Esophagus muscularis mucosa (tissue), 4 donors: ENCODE measurements around the gene UBXN6. TPM values are rescaled to one million over a fixed set of nuclear protein-coding genes. Genes with fewer than 3 reads are reported as not detected.

ENCODE experiments used
- DNase-seq: peaks from one replicate; pipeline ENCODE4 v3.0.0-alpha.2; 2017; ENCODE audit errors: extremely low spot score
- H3K27ac ChIP-seq, 4 donors: fragments of 200-600 bp; sonication (generic); replicated peaks in 1 of 4; 1 replicate in 3 of 4; 2 replicates in 1 of 4; pipeline ENCODE4 v1.5.1; 2016 to 2019; ENCODE audit warnings: mild to moderate bottlenecking in 1 of 4
- H3K27me3 ChIP-seq, 4 donors: fragments of 200-600 bp; sonication (generic); one replicate each; pipeline versions ENCODE4 v1.5.1 to v1.6.0; 2016 to 2019
- H3K36me3 ChIP-seq, 4 donors: fragments of 200-600 bp; sonication (generic); one replicate each; pipeline ENCODE4 v1.5.1; 2016 to 2019
- H3K4me1 ChIP-seq, 4 donors: fragments of 200-600 bp; sonication (generic); one replicate each; pipeline ENCODE4 v1.5.1; 2016 to 2019
- H3K4me3 ChIP-seq, 4 donors: fragments of 200-600 bp; sonication (generic); 1 replicate in 2 of 4; 2 replicates in 2 of 4; pipeline ENCODE4 v1.5.1; 2016 to 2019; ENCODE audit warnings: mild to moderate bottlenecking in 4 of 4, moderate library complexity in 1 of 4
- H3K9me3 ChIP-seq, 4 donors: fragments of 200-600 bp; sonication (generic); 1 replicate in 3 of 4; 2 replicates in 1 of 4; pipeline ENCODE4 v1.5.1; 2016 to 2019
- CTCF ChIP-seq, 3 experiments: fragments of 200-600 bp in 2 of 3; fragments of 450-650 bp in 1 of 3; sonication (generic) in 2 of 3; IDR thresholded peaks; one replicate each; pipeline ENCODE4 v1.5.1; 2017 to 2019; ENCODE audit warnings: antibody characterized with exemption in 3 of 3, mild to moderate bottlenecking in 2 of 3, moderate library complexity in 1 of 3
- EP300 ChIP-seq: sonication (generic); formaldehyde crosslinking; IDR thresholded peaks from one replicate; pipeline ENCODE4 v1.6.1; 2017; ENCODE audit warnings: antibody characterized with exemption
- POLR2A ChIP-seq: fragments of 450-650 bp; IDR thresholded peaks from one replicate; pipeline ENCODE4 v1.6.1; 2017; ENCODE audit warnings: antibody characterized with exemption, moderate library complexity, mild to moderate bottlenecking, low read depth
- POLR2AphosphoS5 ChIP-seq, 2 donors: sonication (generic); formaldehyde crosslinking; IDR thresholded peaks; one replicate each; pipeline ENCODE4 v1.6.1; 2017; ENCODE audit warnings: antibody characterized with exemption in 2 of 2
- WGBS: methylation state at CpG from one replicate; pipeline ENCODE4 v1.1.5; 2018; 5-methylcytosine and 5-hydroxymethylcytosine counted together
- intact Hi-C: fragments of 100-400 bp; cut with DNase I; formaldehyde crosslinking; loops from one replicate; pipeline ENCODE4 v1.15.1; 2023
- total RNA-seq, 4 donors: library from RNA; depleted of rRNA; stranded (reverse); fragments of >200 nt; gene quantifications; one replicate each; pipeline versions ENCODE4 v1.1.0 to v1.2.1, GENCODE V29; 2016

The UBXN6 gene
- total RNA-seq, 4 donors from 2014 or later: 65.2 to 190 (median 98.8) TPM

DNA sequence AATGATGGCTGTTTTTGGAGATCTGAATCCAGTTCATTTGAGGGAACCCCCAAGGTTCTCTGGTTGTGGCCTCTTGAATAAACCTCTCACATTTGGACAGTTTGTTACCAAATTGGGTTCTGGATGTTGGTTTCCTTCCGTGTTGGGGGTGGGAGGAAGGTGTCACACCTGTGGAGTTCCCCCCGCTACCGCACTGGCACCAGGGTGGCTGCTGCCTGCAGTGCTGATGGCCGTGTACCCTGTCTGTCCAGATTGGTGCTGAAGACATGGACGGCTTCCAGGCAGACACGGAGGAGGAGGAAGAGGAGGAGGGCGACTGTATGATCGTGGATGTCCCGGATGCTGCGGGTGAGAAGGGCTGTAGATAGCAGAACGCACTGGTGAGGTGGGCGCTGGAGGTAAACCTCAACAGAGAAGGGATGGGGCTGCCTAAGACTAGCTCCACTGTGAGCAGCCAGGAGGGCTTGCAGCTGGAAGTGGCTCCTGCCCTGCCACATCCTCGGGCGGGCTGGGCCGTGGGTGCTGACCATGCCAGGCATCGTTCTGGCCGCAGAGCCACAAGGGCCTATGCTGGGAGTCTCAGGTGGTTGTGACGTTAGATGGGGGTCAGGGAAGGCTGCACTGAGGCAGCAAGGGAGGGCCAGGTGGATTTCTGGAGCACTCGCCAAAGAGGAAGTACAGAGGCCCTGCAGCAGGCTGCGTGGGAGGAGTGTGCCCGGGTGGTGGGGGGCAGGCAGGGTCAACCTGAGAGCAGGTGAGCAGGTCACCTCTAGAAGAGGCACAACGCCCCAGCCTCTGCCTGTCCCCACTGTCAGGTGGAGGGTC lies 15.4 kb downstream of the UBXN6 start:
- no peak for TF ChIP-seq EP300
- no peak for TF ChIP-seq POLR2A
- no peak for TF ChIP-seq CTCF (IDR thresholded peaks at IDR 0.05)
- TF ChIP-seq POLR2AphosphoS5 (IDR thresholded peaks at IDR 0.05): no peak
- 80% methylated on average over 22 of the region's 22 CpGs for WGBS
- H3K27ac ChIP-seq: no peak overlapping the region
- H3K9me3 ChIP-seq: no peaks in the 10 kb centered on the region
- no peak overlapping the region for H3K4me3 ChIP-seq
- H3K4me1 ChIP-seq: no peaks in the 10 kb centered on the region
- intact Hi-C loops: no loop called here
- no peaks in the 10 kb centered on the region for H3K27me3 ChIP-seq
- peaks cover 23 to 40% (median 34%) of the 10 kb centered on the region in 4 donors for H3K36me3 ChIP-seq
- DNase-seq: no peak

DNA sequence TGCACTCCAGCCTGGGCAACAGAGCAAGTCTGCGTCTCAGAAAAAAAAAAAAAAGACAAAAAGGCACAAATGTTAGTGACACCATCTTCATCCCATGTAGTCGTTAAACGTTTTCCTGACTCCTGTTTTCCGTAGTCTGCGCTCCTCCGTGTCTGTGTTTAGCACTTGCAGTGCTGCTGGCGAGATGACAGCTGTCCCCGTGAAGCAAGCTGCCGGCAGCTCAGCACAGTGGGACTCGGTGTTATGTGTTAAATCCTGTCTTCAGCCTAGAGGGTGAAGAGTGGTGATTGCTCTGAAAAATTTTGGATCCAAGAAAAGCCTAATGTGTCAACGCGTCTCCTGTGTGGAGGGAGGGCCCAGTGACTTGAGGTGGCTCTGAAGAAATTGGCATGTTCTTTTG lies 18.4 kb downstream of the UBXN6 start:
- no peak for TF ChIP-seq CTCF (IDR thresholded peaks at IDR 0.05)
- TF ChIP-seq POLR2A: no peak
- TF ChIP-seq POLR2AphosphoS5 (IDR thresholded peaks at IDR 0.05): no peak
- no peak for TF ChIP-seq EP300
- intact Hi-C loops: no loop called here
- no peak overlapping the region for H3K27ac ChIP-seq
- H3K4me3 ChIP-seq: no peak overlapping the region
- no peak for DNase-seq
- H3K9me3 ChIP-seq: no peaks in the 10 kb centered on the region
- peaks cover 2 to 23% (median 11%) of the 10 kb centered on the region in 4 donors for H3K36me3 ChIP-seq
- H3K4me1 ChIP-seq: no peaks in the 10 kb centered on the region
- no peaks in the 10 kb centered on the region for H3K27me3 ChIP-seq
- WGBS: 90% methylated on average over 12 of the region's 12 CpGs

DNA sequence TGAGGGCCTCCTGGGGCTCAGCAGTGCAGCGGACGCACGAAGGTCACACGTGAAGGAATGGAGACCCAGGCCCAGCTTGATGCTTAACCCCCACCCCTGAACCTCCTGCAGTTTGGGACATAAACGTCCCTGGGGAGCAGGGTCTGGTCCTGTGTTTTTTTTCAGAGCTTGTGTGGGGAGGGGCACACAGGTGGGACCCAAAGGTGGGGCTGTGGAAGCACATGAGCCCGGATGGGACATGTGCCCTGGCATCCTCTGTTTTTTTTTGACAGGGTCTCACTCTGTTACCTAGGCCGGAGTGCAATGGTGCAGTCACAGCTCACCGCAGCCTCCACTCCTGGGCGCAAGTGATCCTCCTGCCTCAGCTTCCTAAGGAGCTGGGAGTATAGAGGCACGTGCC lies 20.5 kb downstream of the UBXN6 start:
- H3K27ac ChIP-seq: no peak overlapping the region
- H3K4me1 ChIP-seq: no peaks in the 10 kb centered on the region
- DNase-seq: no peak
- intact Hi-C loops: no loop called here
- no peaks in the 10 kb centered on the region for H3K9me3 ChIP-seq
- no peak for TF ChIP-seq POLR2A
- no peak for TF ChIP-seq POLR2AphosphoS5 (IDR thresholded peaks at IDR 0.05)
- no peak for TF ChIP-seq CTCF (IDR thresholded peaks at IDR 0.05)
- TF ChIP-seq EP300: no peak
- H3K27me3 ChIP-seq: no peaks in the 10 kb centered on the region
- 91% methylated on average over 6 of the region's 10 CpGs for WGBS
- H3K36me3 ChIP-seq: peaks cover 9 to 39% (median 26%) of the 10 kb centered on the region in 4 donors
- H3K4me3 ChIP-seq: no peak overlapping the region

DNA sequence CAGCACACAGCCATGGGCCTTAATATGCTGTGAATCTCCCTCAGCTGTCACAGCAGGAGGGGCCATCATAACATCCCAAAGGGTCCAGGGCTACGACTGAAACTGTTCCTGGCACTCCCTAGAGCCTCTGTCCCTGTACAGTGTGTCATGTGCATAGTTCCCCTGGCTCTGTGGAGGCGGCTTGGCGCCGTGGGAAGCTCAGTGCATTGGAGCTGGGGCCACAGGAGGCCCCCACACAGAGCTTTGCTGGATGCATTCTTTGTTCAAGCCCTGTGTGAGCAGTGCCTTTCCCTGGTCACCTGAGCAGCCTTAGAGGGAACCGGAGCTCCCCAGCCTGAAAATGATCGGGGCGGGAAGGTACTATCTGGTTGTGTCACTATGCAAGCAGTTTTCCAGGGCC lies 21.4 kb downstream of the UBXN6 start:
- Histone ChIP-seq H3K4me3 (no peak overlapping the region), H3K4me1 (no peaks in the 10 kb centered on the region), H3K27ac (no peak overlapping the region), H3K27me3 (no peaks in the 10 kb centered on the region), H3K9me3 (no peaks in the 10 kb centered on the region), H3K36me3 (peaks cover 9 to 48% (median 34%) of the 10 kb centered on the region in 4 donors)
- DNase-seq: no peak
- intact Hi-C loops: no loop called here
- WGBS: 90% methylated on average over 6 of the region's 7 CpGs
- TF ChIP-seq EP300 (no peak), POLR2A (no peak), POLR2AphosphoS5 (IDR thresholded peaks at IDR 0.05) (no peak), CTCF (IDR thresholded peaks at IDR 0.05) (no peak)
